Adipose tissue (tissue), 3 donors: ENCODE results near the gene RGL3. TPM values are rescaled to one million over a fixed set of nuclear protein-coding genes. Genes with fewer than 3 reads are reported as not detected.
"Not testable (repeated sequence)": the region's sequence is repeated elsewhere in the genome, so short reads cannot be mapped to it uniquely, and the experiment has no call there.

Source experiments
- H3K27ac ChIP-seq: one replicate; pipeline ENCODE4 v1.5.1; 2013; ENCODE audit warnings: low read depth, low read length
- WGBS, 3 donors: extraction: QIAGEN DNeasy Blood & Tissue Kit; methylation state at CpG; one replicate each; pipeline ENCODE4 v1.1.7; 2013; 5-methylcytosine and 5-hydroxymethylcytosine counted together
- polyA plus RNA-seq, 3 donors: library from polyadenylated mRNA; stranded (reverse); fragments of 200-250 nt; gene quantifications; one replicate each; pipeline ENCODE4 v1.2.3, GENCODE V29; 2013
- donor health status: healthy with polysubstance abuse.
- donor health status: Bipolar disorder and iron deficiency.
- donor health status: healthy.

Gene RGL3
- polyA plus RNA-seq, 3 donors = 12.9 to 30.4 (median 23.6) TPM

GRCh38 chr19:11373885-11374432 lies 45.2 kb downstream of the RGL3 start:
- H3K27ac ChIP-seq = no peak overlapping the region
- WGBS, 3 donors = 33 to 38% (median 36%) methylated on average over 11 of the region's 11 CpGs

GRCh38 chr19:11373166-11373884 lies 45.8 kb downstream of the RGL3 start:
- H3K27ac ChIP-seq = no peak overlapping the region
- 48 to 55% (median 55%) methylated on average over 10 of the region's 10 CpGs for WGBS, 3 donors

GRCh38 chr19:11370744-11371143 lies 48.4 kb downstream of the RGL3 start:
- 88 to 100% (median 94%) methylated on average over 2 of the region's 2 CpGs for WGBS, 3 donors
- no peak overlapping the region for H3K27ac ChIP-seq

- no peak overlapping the region for H3K27ac ChIP-seq
- WGBS, 3 donors = 67 to 83% (median 81%) methylated on average over 2 of the region's 2 CpGs
Observed at GRCh38 chr19:11367528-11367927, 51.6 kb downstream of the RGL3 start.

GRCh38 chr19:11365557-11366117 lies 53.5 kb downstream of the RGL3 start:
- WGBS, 3 donors = 63 to 76% (median 75%) methylated on average over 7 of the region's 7 CpGs
- H3K27ac ChIP-seq = no peak overlapping the region

GRCh38 chr19:11364935-11365334 lies 54.2 kb downstream of the RGL3 start:
- no peak overlapping the region for H3K27ac ChIP-seq
- 70 to 83% (median 77%) methylated on average over 3 to 5 of the region's 5 CpGs for WGBS, 3 donors

- WGBS, 3 donors = 92 to 94% (median 93%) methylated on average over 24 to 28 of the region's 28 CpGs
- H3K27ac ChIP-seq = no peak overlapping the region
Observed at GRCh38 chr19:11364296-11364904, 54.7 kb downstream of the RGL3 start.

- WGBS, 3 donors = 89 to 92% (median 90%) methylated on average over 10 of the region's 10 CpGs
Observed at GRCh38 chr19:11363881-11364280, 55.2 kb downstream of the RGL3 start.

GRCh38 chr19:11361771-11362731 lies 57.1 kb downstream of the RGL3 start:
- 83 to 93% (median 85%) methylated on average over 35 of the region's 35 CpGs for WGBS, 3 donors
- no peak overlapping the region for H3K27ac ChIP-seq

More at GRCh38 chr19:11363881-11364280, 55.2 kb downstream of the RGL3 start:
- no peak overlapping the region for H3K27ac ChIP-seq

GRCh38 chr19:11361037-11361770 lies 57.9 kb downstream of the RGL3 start:
- no peak overlapping the region for H3K27ac ChIP-seq
- WGBS, 3 donors = 47 to 82% (median 72%) methylated on average over 37 to 43 of the region's 43 CpGs

- no peak overlapping the region for H3K27ac ChIP-seq
- WGBS, 3 donors = 90 to 93% (median 91%) methylated on average over 11 of the region's 11 CpGs
Observed at GRCh38 chr19:11359421-11359820, 59.7 kb downstream of the RGL3 start.

- 78 to 83% (median 81%) methylated on average over 10 to 11 of the region's 11 CpGs for WGBS, 3 donors
- H3K27ac ChIP-seq = no peak overlapping the region
Observed at GRCh38 chr19:11356676-11357550, 62.2 kb downstream of the RGL3 start.

GRCh38 chr19:11356074-11356397 lies 63.1 kb downstream of the RGL3 start:
- H3K27ac ChIP-seq = no peak overlapping the region
- WGBS, 3 donors = 85 to 86% (median 85%) methylated on average over 6 of the region's 6 CpGs

GRCh38 chr19:11355160-11356073 lies 63.7 kb downstream of the RGL3 start, which contains the start of gene PLPPR2:
TSS of gene PLPPR2 (plus strand) at chr19:11355432. CDS start at chr19:11357674, 2,242 bp downstream.
- H3K27ac ChIP-seq = no peak within 1 kb of the TSS
- WGBS, 3 donors = 3 to 6% (median 4%) methylated on average over 47 to 62 of the region's 62 CpGs

GRCh38 chr19:11354102-11354501 lies 65.0 kb downstream of the RGL3 start:
- not testable (repeated sequence) for H3K27ac ChIP-seq
- 94 to 96% (median 96%) methylated on average over 4 of the region's 4 CpGs for WGBS, 3 donors

GRCh38 chr19:11349171-11349570 lies 69.9 kb downstream of the RGL3 start:
- WGBS, 3 donors = 92 to 97% (median 94%) methylated on average over 4 of the region's 4 CpGs
- H3K27ac ChIP-seq = no peak overlapping the region
